Immature natural killer cell (primary cell): Measurements from ENCODE around the gene ANKRD65. TPM values are rescaled to one million over a fixed set of nuclear protein-coding genes. Genes with fewer than 3 reads are reported as not detected.
"Not testable (repeated sequence)": the region's sequence is repeated elsewhere in the genome, so short reads cannot be mapped to it uniquely, and the experiment has no call there.

Experiments
- DNase-seq, 3 donors: peaks; one replicate each; pipeline ENCODE4 v3.0.0; 2022; ENCODE audit warnings: mixed read lengths in 1 of 3
- H3K27ac Mint-ChIP-seq, 6 donors: one replicate each; pipeline ENCODE4 v1.8.0; 2020; ENCODE audit warnings: mixed read lengths in 6 of 6, mild to moderate bottlenecking in 5 of 6, inconsistent platforms in 4 of 6, moderate library complexity in 3 of 6
- H3K27me3 Mint-ChIP-seq, 3 donors: one replicate each; pipeline ENCODE4 v1.8.0; 2020 to 2021; ENCODE audit warnings: low read depth in 3 of 3, mild to moderate bottlenecking in 3 of 3, mixed read lengths in 3 of 3, moderate library complexity in 3 of 3, inconsistent platforms in 1 of 3
- H3K36me3 Mint-ChIP-seq, 3 donors: one replicate each; pipeline ENCODE4 v1.8.0; 2020; ENCODE audit warnings: mixed read lengths in 3 of 3, inconsistent platforms in 2 of 3, mild to moderate bottlenecking in 2 of 3
- H3K4me1 Mint-ChIP-seq, 2 donors: one replicate each; pipeline ENCODE4 v1.8.0; 2020; ENCODE audit warnings: inconsistent platforms in 2 of 2, mild to moderate bottlenecking in 2 of 2, mixed read lengths in 2 of 2, moderate library complexity in 1 of 2
- H3K4me3 Mint-ChIP-seq, 5 donors: one replicate each; pipeline ENCODE4 v1.8.0; 2020; ENCODE audit warnings: mild to moderate bottlenecking in 5 of 5, mixed read lengths in 5 of 5, inconsistent platforms in 3 of 5, moderate library complexity in 3 of 5
- H3K9me3 Mint-ChIP-seq, 6 donors: one replicate each; pipeline ENCODE4 v1.8.0; 2020; ENCODE audit warnings: mild to moderate bottlenecking in 6 of 6, mixed read lengths in 6 of 6, inconsistent platforms in 4 of 6, moderate library complexity in 3 of 6
- polyA plus RNA-seq, 3 donors: library from polyadenylated mRNA; unstranded; fragments of 300-500 nt; fragmentation: Illumina TruSeq; gene quantifications; one replicate each; pipeline ENCODE4 v1.2.3, GENCODE V29; 2021

ANKRD65 gene
- polyA plus RNA-seq, 3 donors from 2014 or later: not detected

DNA sequence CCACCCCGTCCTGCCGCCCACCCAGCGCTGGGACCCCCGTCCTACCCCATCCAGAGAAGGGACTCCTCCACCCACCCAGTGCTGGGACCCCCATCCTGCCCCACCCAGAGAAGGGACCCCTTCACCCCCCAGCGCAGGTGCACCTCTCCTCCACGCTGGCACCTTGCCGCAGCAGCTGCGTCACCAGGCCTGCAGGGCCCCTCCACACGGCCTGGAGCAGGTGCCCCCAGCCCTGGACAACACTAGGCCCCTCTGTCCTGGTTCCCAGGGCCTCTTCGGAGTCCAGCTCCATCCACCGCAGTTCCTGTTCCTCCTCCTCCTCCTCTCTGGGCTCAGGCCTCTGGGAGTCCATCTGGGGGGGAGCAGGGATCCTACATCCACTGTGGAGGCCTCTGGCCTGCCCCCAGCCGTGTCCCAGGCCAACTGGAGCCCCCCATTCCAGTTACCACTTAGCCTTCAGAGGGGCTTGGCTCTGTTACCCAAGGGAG, 378 bp downstream of the ANKRD65 start:
- no peaks in the 10 kb centered on the region for H3K9me3 Mint-ChIP-seq
- no peaks in the 10 kb centered on the region for H3K36me3 Mint-ChIP-seq
- no peak overlapping the region for H3K27ac Mint-ChIP-seq
- no peaks in the 10 kb centered on the region for H3K4me1 Mint-ChIP-seq
- H3K4me3 Mint-ChIP-seq: no peak overlapping the region
- H3K27me3 Mint-ChIP-seq: peaks cover 3 to 13% (median 8%) of the 10 kb centered on the region in 3 donors
- no peak for DNase-seq

DNA sequence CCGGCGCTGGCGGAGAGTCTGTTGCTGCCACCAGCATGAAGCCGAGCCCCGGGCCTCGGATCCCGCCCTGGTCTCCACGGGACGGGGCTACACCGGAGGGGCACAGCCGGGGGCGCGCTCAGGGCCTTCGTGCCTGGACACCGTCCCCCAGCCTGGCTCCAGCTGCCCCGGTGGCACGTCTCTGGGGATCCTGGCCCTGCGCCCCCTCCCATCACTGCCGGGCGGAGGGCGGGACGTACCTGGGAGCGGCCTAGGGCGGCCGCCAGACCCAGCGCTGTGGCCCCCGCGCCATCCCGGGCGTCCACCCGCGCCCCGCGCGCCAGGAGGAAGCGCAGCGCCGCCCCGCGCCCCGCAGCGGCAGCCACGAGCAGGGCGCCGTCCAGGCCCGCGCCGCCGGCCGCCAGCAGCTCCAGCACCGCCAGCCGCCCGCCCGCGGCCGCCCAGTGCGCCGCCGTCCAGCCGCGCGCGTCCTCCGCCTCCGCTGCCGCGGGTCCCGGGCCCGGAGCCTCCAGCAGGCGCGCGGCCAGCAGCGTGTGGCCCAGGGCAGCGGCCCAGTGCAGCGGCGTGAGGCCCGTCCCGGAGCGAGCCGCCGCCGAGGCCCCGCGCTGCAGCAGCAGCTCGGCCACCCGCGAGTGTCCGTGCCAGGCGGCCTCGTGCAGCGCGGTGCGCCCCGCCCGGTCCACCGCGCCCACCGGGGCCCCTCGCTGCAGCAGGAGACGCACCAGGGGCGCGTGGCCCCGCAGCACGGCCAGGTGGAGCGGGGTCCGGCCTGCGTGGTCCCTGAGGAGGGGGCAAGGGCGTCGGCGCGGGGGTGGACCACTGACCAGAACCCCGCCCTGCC, 1.0 kb downstream of the ANKRD65 start:
- H3K4me3 Mint-ChIP-seq: no peak overlapping the region
- H3K4me1 Mint-ChIP-seq: no peaks in the 10 kb centered on the region
- no peak overlapping the region for H3K27ac Mint-ChIP-seq
- no peaks in the 10 kb centered on the region for H3K36me3 Mint-ChIP-seq
- H3K9me3 Mint-ChIP-seq: no peaks in the 10 kb centered on the region
- no peak for DNase-seq
- peaks cover 3 to 13% (median 8%) of the 10 kb centered on the region in 3 donors for H3K27me3 Mint-ChIP-seq

DNA sequence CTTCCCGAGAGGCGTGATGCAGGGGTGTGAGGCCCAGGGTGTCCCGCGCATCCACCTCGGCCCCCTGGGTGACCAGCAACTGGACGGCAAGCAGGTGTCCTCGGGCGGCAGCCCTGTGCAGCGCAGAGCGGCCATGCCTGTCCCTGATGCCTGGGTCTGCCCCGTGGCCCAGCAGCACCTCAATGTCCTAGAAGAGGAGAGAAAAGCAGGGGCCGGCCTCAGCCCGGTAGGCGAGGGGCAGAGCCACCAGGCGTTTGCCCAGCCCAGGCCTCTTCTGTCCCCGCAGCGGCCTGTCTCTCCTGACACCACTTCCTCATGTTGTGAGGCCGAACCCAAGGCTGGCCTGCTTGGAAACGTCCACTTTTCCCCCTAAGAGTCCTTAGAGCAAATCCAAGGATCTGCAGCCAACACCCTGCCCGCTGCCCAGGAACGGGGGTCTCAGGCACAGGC, 1.7 kb downstream of the ANKRD65 start:
- DNase-seq: no peak
- Mint-ChIP-seq H3K27ac (no peak overlapping the region), H3K4me3 (no peak overlapping the region), H3K27me3 (peaks cover 3 to 11% (median 8%) of the 10 kb centered on the region in 3 donors), H3K4me1 (no peaks in the 10 kb centered on the region), H3K36me3 (no peaks in the 10 kb centered on the region), H3K9me3 (no peaks in the 10 kb centered on the region)

DNA sequence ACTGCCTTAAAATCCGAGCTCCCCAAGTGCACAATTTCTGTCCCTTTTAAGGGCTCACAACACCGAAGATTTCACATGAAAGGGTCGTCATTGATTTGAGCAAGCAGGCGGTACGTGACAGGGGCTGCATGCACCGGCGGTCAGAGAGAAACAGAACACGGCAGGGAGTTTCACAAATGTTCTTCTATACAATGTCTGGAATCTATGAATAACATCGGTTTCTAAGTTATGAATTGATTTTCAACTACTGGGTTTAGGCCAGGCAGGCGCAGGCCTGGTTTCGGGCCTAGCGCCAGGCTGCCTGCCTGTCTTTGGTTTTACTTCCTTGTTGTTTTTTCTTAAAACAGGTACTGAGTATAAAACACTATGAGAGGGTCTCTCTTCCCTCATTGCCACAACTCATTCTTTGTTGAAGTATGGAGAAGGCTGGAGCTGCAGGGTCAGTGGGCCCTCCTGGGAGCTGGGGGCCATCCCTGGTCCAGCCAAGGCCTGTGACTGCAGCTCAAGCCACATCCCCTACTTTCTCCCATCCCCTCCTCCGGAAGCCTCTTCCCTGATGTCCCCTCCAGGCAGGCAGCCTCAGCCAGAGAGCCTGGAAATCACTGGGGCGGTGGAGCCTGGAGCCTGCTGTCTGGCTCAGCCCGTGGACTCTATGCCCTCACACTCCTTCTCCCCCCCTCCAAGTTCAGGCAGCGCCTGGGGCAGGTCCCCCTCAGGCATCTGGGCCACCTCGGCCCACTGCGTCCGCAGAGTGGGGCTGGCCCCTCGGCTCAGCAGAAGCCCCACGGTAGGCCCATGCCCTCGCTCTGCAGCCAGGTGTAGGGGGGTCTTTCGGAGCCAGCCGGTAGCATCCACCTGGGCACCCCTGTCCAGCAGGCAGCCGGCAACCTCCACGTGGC, 2.4 kb downstream of the ANKRD65 start:
- Mint-ChIP-seq H3K27me3 (peaks cover 3 to 11% (median 6%) of the 10 kb centered on the region in 3 donors), H3K27ac (no peak overlapping the region), H3K4me1 (no peaks in the 10 kb centered on the region), H3K36me3 (no peaks in the 10 kb centered on the region), H3K4me3 (no peak overlapping the region), H3K9me3 (no peaks in the 10 kb centered on the region)
- no peak for DNase-seq

DNA sequence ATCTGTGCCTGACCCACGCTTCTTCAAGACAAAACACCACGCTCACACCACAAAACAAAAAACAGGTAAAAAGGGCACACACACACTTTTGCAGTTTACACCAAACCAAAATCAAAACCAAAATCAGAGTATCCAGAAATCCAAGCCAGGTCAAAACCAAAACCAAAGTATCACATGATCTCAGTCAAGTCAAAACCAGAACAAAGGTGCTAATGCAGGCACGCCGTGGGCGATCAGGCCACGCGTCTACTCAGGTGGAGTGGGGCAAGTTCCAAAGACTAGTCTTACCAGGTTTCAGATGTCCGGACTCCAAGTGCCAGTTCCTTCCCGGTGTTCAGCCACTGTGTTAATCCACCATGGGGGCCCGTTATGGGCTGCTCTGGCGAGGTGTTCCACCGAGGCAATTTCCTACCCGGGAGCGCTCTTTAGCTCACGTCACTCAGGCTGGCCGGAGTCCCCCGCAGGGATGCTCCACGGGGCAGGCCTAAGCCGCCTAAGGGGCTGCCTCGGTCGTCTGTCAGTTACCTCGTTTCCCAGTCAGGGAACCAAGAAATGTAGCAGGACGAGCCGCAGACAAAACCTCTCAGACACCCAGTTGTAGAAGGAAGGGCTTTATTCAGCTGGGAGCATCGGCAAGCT, 3.1 kb downstream of the ANKRD65 start:
- peak overlapping the region in 1 of 6 donors; percentile 15 for H3K27ac Mint-ChIP-seq
- not testable (repeated sequence) for H3K27me3 Mint-ChIP-seq, DNase-seq, H3K4me3 Mint-ChIP-seq, H3K4me1 Mint-ChIP-seq, H3K36me3 Mint-ChIP-seq, H3K9me3 Mint-ChIP-seq

DNA sequence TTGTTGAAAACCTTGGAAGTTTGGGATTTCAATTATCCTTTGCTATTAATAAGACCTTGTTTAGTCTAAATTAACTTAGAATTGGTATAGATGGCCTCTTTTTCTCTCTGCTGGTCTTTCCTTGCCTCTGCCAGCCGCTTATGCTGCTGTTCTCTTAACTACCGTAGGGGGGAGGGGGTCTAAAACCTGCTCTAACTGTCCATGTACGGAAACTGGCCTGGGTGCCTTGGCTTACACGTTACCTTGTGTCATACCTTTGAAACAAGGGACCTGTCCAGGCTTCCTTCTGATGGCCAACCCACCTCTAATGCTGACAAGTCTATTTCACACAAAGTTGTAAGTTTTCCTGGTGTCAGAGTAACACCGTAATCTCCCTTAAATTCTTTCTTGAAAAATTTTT, 3.7 kb downstream of the ANKRD65 start:
- not testable (repeated sequence) for H3K27me3 Mint-ChIP-seq

DNA sequence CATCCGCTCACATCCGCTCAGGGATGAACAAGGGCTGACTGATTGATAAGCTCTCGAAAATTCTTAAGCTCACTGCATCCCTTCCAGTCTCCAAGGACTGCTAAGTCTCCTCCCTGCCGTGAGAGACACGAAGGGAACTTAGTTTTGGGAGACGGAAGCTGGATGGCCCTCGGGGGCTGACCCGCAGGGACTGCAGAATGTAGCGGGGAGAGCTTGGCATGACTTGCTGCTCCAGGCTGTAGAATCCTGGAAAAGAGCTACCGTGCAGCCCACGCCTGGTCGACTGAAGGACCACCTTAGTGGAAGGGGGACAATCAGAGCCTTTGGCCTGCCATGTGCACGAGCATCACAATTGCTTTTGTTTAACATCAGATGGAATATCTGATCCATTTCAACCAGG, 5.3 kb downstream of the ANKRD65 start:
- Mint-ChIP-seq H3K4me3 (no peak overlapping the region), H3K4me1 (no peaks in the 10 kb centered on the region), H3K27me3 (peaks cover 0 to 6% (median 6%) of the 10 kb centered on the region in 3 donors), H3K27ac (no peak overlapping the region), H3K36me3 (no peaks in the 10 kb centered on the region), H3K9me3 (peaks cover 0 to 2% (median 0%) of the 10 kb centered on the region in 6 donors)
- no peak for DNase-seq

More for the DNA sequence above, 3.7 kb downstream of the ANKRD65 start:
- not testable (repeated sequence) for DNase-seq, H3K4me1 Mint-ChIP-seq, H3K27ac Mint-ChIP-seq, H3K36me3 Mint-ChIP-seq, H3K4me3 Mint-ChIP-seq, H3K9me3 Mint-ChIP-seq

DNA sequence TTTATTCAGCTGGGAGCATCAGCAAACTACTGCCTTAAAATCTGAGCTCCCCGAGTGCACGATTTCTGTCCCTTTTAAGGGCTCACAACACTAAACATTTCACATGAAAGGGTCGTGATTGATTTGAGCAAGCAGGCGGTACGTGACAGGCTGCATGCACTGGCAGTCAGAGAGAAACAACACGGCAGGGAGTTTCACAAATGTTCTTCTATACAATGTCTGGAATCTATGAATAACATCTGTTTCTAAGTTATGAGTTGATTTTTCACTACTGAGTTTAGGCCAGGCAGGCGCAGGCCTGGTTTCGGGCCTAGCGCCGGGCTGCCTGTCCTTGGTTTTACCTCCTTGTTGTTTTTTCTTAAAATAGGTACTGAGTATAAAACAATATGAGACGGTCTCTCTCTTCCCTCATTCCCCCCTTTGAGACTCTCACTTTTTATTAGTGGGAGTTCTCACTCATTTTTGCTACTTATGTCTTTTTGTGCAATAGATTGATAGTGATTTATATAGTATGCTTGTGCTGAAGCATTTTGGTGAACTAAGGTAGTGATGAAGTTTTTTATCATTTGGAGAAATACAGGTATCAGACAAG, 8.7 kb downstream of the ANKRD65 start:
- not testable (repeated sequence) for H3K36me3 Mint-ChIP-seq, H3K27me3 Mint-ChIP-seq, H3K27ac Mint-ChIP-seq, H3K4me3 Mint-ChIP-seq, DNase-seq, H3K9me3 Mint-ChIP-seq
- peaks cover 7 to 11% of the 10 kb centered on the region in 2 donors for H3K4me1 Mint-ChIP-seq

DNA sequence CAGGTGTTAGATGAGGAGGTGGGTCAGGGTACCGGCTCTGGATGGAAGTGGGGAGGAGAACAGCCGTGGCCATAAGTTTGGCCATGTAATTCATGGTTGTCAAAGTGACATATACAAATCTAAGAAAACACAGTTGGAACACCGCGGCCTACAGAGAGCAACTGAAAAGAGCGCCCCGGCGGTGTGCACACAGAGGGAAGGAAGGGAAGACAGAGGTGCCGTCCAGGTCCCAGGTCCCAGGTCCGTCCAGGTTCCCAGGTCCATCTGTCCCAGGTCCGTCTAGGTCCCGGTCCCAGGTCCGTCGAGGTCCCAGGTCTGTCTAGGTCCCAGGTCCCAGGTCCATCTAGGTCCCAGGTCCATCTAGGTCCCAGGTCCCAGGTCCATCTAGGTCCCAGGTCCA, 9.4 kb downstream of the ANKRD65 start:
- Mint-ChIP-seq H3K4me3 (no peak overlapping the region), H3K27ac (no peak overlapping the region), H3K27me3 (peaks cover 0 to 5% (median 5%) of the 10 kb centered on the region in 3 donors), H3K36me3 (no peaks in the 10 kb centered on the region), H3K4me1 (peaks cover 7 to 15% of the 10 kb centered on the region in 2 donors), H3K9me3 (peaks cover 0 to 2% (median 0%) of the 10 kb centered on the region in 6 donors)
- no peak for DNase-seq

DNA sequence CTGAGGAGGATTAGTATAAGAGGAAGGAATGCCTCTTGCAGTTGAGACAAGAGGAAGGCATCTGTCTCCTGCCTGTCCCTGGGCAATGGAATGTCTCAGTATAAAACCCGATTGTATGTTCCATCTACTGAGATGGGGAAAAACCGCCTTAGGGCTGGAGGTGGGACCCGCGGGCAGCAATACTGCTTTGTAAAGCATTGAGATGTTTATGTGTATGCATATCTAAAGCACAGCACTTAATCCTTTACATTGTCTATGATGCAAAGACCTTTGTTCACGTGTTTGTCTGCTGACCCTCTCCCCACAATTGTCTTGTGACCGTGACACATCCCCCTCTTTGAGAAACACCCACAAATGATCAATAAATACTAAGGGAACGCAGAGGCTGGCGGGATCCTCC, 10.8 kb downstream of the ANKRD65 start:
- not testable (repeated sequence) for H3K27me3 Mint-ChIP-seq, H3K27ac Mint-ChIP-seq, H3K4me3 Mint-ChIP-seq, H3K36me3 Mint-ChIP-seq, H3K9me3 Mint-ChIP-seq, DNase-seq
- peaks cover 20 to 27% of the 10 kb centered on the region in 2 donors for H3K4me1 Mint-ChIP-seq

DNA sequence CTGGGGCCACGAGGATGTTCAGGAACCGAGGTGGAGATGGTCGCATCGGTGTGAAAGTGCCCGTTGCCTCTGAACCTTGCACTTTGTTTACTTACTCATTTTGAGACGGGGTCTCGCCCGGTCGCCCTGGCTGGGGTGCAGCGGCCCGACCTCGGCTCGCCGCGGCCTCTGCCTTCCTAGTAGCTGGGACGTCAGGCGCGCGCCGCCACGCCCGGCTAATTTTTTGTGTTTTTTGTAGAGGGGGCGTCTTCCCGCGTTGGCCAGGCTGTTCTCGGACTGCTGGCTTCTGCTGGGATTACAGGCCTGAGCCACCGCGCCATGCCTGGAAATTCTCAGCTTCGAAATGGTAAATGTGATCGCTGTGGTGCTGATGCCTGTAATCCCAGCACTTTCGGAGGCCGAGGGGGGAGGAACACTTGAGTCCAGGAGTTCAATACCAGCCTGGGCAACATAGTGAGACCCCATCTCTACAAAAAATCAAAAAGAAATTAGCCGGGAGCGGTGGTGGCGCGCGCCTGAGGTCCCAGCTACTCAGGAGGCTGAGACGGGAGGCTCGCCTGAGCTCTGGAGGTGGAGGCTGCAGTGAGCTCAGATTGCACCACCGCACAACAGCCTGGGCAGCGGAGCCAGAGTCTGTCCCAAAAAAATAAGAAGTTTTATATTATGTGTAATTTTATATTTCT, 13.3 kb downstream of the ANKRD65 start:
- H3K27me3 Mint-ChIP-seq: peaks cover 5 to 9% (median 5%) of the 10 kb centered on the region in 3 donors
- H3K36me3 Mint-ChIP-seq: peaks cover 5 to 10% (median 7%) of the 10 kb centered on the region in 3 donors
- H3K9me3 Mint-ChIP-seq: peaks cover 0 to 2% (median 0%) of the 10 kb centered on the region in 6 donors
- peak overlapping the region; percentile 70 to 89 (median 82) for H3K27ac Mint-ChIP-seq
- H3K4me3 Mint-ChIP-seq: peak overlapping the region; percentile 74 to 93 (median 93)
- peaks cover 26 to 33% of the 10 kb centered on the region in 2 donors for H3K4me1 Mint-ChIP-seq
- DNase-seq: no peak

DNA sequence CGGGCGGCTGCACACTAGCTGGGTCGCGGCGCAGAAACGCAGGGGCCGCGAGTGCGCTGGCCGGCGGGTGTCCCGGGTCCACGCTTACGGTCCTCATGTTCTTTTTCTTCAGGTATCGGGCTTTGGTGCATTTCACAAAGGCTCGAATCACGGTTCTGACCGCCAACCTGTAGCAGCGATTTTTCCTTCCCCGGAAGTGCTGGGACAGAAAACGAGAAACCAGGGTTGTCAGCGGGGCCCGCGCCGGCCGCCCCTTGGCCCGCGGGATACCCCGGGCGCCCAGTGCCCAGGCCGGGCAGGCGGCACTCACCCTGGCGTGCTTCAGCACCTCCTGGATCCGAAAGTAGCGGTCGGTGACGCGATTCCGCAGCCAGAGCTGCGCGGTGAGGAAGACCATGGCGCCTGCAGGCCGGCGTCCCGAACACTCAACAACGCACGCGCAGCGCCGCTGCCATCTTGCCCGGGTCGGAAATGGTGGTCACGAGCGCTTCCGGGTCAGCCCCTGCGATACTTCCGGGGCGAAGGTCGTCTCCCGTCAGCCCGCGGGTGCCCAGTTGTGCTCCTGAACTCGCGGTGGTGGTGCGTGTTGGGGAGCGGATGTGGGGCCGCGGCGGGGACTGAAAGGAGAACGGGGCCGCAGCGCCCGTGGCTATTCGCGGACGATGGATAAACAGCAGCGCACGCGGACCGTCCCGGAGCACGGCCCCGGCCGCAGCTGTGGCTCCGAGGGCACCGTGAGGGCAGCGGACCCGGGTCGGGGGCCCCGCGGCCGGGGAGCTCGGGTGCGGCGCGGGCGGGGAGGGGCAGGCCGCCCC, 14.0 kb downstream of the ANKRD65 start, which contains the start of gene MRPL20:
Gene MRPL20 (minus strand): TSS at position 473 of the 815 bp plus-strand sequence. CDS start 76 bp downstream, at position 397.
- H3K27ac Mint-ChIP-seq: peak within 1 kb of the TSS; percentile 76 to 94 (median 91)
- peak; percentile 95 to 96 (median 95) for DNase-seq
- H3K27me3 Mint-ChIP-seq: peaks cover 5 to 10% (median 5%) of the 10 kb centered on the region in 3 donors
- H3K36me3 Mint-ChIP-seq: peaks cover 7 to 15% (median 9%) of the 10 kb centered on the region in 3 donors
- H3K4me3 Mint-ChIP-seq: peak within 1 kb of the TSS; percentile 91 to 94 (median 93)
- peaks cover 26 to 36% of the 10 kb centered on the region in 2 donors for H3K4me1 Mint-ChIP-seq
- H3K9me3 Mint-ChIP-seq: no peaks in the 10 kb centered on the region
